ENCODE data around the gene REPIN1. TPM values are rescaled to one million over a fixed set of nuclear protein-coding genes. Genes with fewer than 3 reads are reported as not detected.

The REPIN1 gene
- total RNA-seq, 4 donors from 2014 or later = 47.8 to 71.4 (median 63.9) TPM

GRCh38 chr7:150404172-150404804 is 35.7 kb downstream of the REPIN1 start:
- DNase-seq (ENCODE audit: low spot score in 2 of 2) = peak in 1 of 2 donors; percentile 83
- TF ChIP-seq POLR2A (IDR thresholded peaks at IDR 0.05) = no peak
- TF ChIP-seq, protein P1, sequence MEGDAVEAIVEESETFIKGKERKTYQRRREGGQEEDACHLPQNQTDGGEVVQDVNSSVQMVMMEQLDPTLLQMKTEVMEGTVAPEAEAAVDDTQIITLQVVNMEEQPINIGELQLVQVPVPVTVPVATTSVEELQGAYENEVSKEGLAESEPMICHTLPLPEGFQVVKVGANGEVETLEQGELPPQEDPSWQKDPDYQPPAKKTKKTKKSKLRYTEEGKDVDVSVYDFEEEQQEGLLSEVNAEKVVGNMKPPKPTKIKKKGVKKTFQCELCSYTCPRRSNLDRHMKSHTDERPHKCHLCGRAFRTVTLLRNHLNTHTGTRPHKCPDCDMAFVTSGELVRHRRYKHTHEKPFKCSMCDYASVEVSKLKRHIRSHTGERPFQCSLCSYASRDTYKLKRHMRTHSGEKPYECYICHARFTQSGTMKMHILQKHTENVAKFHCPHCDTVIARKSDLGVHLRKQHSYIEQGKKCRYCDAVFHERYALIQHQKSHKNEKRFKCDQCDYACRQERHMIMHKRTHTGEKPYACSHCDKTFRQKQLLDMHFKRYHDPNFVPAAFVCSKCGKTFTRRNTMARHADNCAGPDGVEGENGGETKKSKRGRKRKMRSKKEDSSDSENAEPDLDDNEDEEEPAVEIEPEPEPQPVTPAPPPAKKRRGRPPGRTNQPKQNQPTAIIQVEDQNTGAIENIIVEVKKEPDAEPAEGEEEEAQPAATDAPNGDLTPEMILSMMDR (IDR thresholded peaks at IDR 0.05) = no peak

DNA sequence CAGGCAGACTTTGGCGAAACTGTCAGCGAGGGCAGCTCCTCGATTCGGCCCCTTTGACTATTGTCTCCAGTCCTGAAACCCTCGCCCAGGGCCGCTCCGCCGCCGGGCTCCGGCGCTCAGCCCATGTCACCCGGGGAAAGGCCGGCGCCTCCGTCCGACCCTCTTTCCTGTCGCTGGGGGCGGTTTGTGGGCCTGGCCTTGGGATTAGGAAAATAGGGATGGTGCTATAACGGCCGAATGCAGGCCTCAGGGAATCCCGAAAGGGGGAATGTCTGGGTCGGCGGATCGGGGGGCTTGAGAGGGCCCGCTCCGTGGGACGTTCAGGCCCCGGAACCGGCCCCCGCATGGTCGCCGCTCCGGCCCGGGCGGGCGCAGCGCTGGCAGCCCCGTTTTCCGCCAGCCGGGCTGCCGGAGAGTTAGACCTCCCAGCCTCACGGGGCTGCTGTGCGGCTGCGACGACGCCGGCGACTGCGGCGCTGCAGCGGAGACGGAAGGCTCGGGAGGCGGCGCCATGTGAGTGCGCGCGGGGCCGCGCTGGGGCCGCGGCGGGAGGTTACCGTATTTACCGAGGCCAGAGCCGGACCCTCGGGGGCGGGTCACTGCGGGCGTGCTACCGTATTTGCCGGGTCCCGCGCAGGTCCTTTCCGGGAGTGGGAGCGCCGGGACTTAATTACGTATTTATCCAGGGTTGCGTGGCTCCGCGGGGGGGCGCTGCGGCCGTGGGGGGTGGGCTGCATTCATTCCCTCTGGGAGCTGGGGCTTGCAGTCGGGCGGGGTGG is 36.4 kb downstream of the REPIN1 start:
- peak overlapping the region; percentile 52 for H3K4me3 ChIP-seq (ENCODE audit: low read depth, poor library complexity, severe bottlenecking)
- DNase-seq (ENCODE audit: low spot score in 2 of 2) = peak; percentile 85 to 98
- intact Hi-C loops (cut with DNase I; ENCODE audit: low total_unique reads) = no loop called here
- TF ChIP-seq POLR2A (IDR thresholded peaks at IDR 0.05) = no peak
- TF ChIP-seq, protein P1 (IDR thresholded peaks at IDR 0.05) = no peak
- 1 to 3% methylated on average over 44 to 49 of the region's 86 CpGs for WGBS, 2 donors

More at GRCh38 chr7:150404172-150404804, 35.7 kb downstream of the REPIN1 start:
- intact Hi-C loops (cut with DNase I; ENCODE audit: low total_unique reads) = no loop called here
- WGBS, 2 donors = 44 to 46% methylated on average over 16 of the region's 16 CpGs
- H3K4me3 ChIP-seq (ENCODE audit: low read depth, poor library complexity, severe bottlenecking) = peak overlapping the region; percentile 52

- intact Hi-C loops (cut with DNase I; ENCODE audit: low total_unique reads) = no loop called here
- peak overlapping the region; percentile 52 for H3K4me3 ChIP-seq (ENCODE audit: low read depth, poor library complexity, severe bottlenecking)
- TF ChIP-seq, protein P1 (IDR thresholded peaks at IDR 0.05) = no peak
- no peak for TF ChIP-seq POLR2A (IDR thresholded peaks at IDR 0.05)
- 6 to 8% methylated on average over 33 to 35 of the region's 35 CpGs for WGBS, 2 donors
- DNase-seq (ENCODE audit: low spot score in 2 of 2) = peak; percentile 30 to 90
Measured at GRCh38 chr7:150405584-150406311, 37.1 kb downstream of the REPIN1 start.

DNA sequence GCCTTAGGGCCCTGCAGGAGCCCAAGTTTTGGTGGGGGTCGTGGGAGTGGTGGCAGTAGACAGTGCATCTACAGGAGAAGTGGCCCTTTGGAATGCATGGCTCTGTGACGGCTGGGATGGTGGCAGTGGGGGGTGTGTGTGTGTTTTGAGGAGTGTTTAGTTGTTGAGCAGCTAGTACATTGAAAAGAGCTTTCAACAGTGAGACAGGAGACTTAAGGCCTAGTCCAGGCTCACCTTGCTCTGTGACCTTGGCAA is 37.6 kb downstream of the REPIN1 start:
- 19 to 32% methylated on average over 2 of the region's 2 CpGs for WGBS, 2 donors
- intact Hi-C loops (cut with DNase I; ENCODE audit: low total_unique reads) = no loop called here
- TF ChIP-seq, protein P1 (IDR thresholded peaks at IDR 0.05) = no peak
- TF ChIP-seq POLR2A (IDR thresholded peaks at IDR 0.05) = no peak
- H3K4me3 ChIP-seq (ENCODE audit: low read depth, poor library complexity, severe bottlenecking) = no peak overlapping the region
- peak in 1 of 2 donors; percentile 85 for DNase-seq (ENCODE audit: low spot score in 2 of 2)

DNA sequence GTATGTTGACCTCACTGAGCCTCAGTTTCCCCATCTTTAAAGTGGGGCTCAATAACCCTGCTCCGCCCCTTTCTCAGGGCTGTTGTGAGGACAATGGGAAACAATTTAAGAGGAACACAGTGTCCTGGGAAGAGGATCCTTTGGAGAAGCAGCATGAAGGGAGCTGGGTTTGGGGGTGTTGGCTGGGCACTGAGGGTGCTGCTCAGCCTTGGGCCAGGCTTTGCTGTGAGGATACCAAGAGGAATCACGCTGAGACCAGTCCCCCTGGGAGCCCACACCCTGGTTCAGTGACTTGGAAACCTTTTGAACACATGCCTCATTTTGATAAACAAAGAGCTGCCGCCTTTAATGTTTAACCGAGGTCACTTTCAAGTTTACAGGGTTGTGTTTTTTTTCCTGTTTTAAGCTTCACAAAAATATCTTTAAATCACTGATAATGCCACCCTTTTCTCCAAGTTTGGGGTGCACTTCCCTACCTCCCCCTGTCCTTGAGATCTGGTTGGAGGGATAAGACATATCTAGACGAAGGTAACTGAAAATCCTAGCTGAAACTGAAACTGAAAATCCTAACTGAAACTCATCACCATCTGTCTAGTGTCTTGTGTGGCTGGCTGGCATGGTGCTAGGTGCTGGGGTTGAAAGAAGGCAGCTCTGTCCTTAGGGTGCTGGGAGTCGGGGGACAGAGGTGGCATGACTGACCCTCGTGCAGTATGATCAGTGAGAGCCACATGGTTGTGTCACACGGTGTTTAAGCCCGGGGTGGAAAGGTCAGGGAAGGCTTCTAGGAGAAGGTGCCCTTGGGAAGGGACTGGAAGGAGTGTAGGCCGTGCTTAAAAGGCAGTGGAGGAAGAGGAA is 38.2 kb downstream of the REPIN1 start:
- WGBS, 2 donors = 54 to 56% methylated on average over 10 of the region's 10 CpGs
- intact Hi-C loops (cut with DNase I; ENCODE audit: low total_unique reads) = no loop called here
- no peak for TF ChIP-seq POLR2A (IDR thresholded peaks at IDR 0.05)
- TF ChIP-seq, protein P1 (IDR thresholded peaks at IDR 0.05) = no peak
- DNase-seq (ENCODE audit: low spot score in 2 of 2) = peak in 1 of 2 donors; percentile 83
- H3K4me3 ChIP-seq (ENCODE audit: low read depth, poor library complexity, severe bottlenecking) = no peak overlapping the region
